ENCODE data around the gene ROR2.

GRCh38 chr9:91930475-91930874 is 19.6 kb downstream of the ROR2 start:
- TF ChIP-seq CTCF (IDR thresholded peaks at IDR 0.05) (no peak), POLR2A (IDR thresholded peaks at IDR 0.05) (no peak), EP300 (IDR thresholded peaks at IDR 0.05) (no peak)
